ENCODE measurements around the gene UPB1.
A peak's percentile ranks its signal among the peaks of the same experiment; 100 is the strongest.

DNA sequence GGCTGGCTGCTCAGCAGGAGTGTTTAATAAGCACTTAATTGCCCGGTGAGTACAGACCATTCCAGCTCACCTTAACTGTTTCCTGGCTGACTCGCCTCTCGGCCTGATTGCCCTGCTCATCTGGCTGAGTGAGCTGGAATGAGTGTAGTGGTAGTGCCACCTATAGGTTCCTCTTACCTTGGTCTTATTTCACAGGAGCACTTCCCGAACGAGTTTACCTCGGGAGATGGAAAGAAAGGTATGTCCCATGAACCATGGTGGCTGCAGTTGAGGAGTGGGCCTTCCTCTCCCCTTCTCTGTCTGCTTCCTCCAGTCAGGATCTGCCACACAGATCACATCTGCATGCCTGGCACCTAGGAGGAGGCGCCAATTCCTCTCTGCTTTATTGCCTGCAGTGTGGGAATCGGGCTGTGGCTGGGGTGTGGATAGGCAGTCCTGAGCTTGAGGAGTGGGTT lies 26.7 kb downstream of the UPB1 start:
- no peak for TF ChIP-seq POLR2A (IDR thresholded peaks at IDR 0.05)
- TF ChIP-seq, protein P1, sequence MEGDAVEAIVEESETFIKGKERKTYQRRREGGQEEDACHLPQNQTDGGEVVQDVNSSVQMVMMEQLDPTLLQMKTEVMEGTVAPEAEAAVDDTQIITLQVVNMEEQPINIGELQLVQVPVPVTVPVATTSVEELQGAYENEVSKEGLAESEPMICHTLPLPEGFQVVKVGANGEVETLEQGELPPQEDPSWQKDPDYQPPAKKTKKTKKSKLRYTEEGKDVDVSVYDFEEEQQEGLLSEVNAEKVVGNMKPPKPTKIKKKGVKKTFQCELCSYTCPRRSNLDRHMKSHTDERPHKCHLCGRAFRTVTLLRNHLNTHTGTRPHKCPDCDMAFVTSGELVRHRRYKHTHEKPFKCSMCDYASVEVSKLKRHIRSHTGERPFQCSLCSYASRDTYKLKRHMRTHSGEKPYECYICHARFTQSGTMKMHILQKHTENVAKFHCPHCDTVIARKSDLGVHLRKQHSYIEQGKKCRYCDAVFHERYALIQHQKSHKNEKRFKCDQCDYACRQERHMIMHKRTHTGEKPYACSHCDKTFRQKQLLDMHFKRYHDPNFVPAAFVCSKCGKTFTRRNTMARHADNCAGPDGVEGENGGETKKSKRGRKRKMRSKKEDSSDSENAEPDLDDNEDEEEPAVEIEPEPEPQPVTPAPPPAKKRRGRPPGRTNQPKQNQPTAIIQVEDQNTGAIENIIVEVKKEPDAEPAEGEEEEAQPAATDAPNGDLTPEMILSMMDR (IDR thresholded peaks at IDR 0.05), result peak; percentile 16 to 56 (median 33)
